Mucosa of stomach (tissue), 1 donor: Measurements from ENCODE around the gene SPRED2.
"Not testable (repeated sequence)": the region's sequence is repeated elsewhere in the genome, so short reads cannot be mapped to it uniquely, and the experiment has no call there.

ENCODE experiments used
- H3K27me3 ChIP-seq: one replicate; pipeline ENCODE4 v1.7.0; 2013; ENCODE audit warnings: mild to moderate bottlenecking, low read length; ENCODE audit not compliant: control insufficient read depth, insufficient read depth
- H3K36me3 ChIP-seq: one replicate; pipeline ENCODE4 v1.7.0; 2013; ENCODE audit warnings: low read length; ENCODE audit not compliant: control insufficient read depth, insufficient read depth
- H3K4me1 ChIP-seq: one replicate; pipeline ENCODE4 v1.7.0; 2013; ENCODE audit warnings: mild to moderate bottlenecking, low read length; ENCODE audit not compliant: control insufficient read depth, insufficient read depth
- H3K4me3 ChIP-seq: one replicate; pipeline ENCODE4 v1.7.0; 2013; ENCODE audit warnings: low read length
- H3K9ac ChIP-seq: one replicate; pipeline ENCODE4 v1.7.0; 2013; ENCODE audit warnings: mild to moderate bottlenecking, low read length, moderate library complexity
- H3K9me3 ChIP-seq: one replicate; pipeline ENCODE4 v1.7.0; 2013; ENCODE audit warnings: mild to moderate bottlenecking, low read length, moderate library complexity; ENCODE audit not compliant: control insufficient read depth
- donor health status: Pancreatic carcinoma.

Gene SPRED2

GRCh38 chr2:65319072-65319673 is 113.2 kb downstream of the SPRED2 start:
- Histone ChIP-seq H3K9me3 (no peaks in the 10 kb centered on the region), H3K27me3 (no peaks in the 10 kb centered on the region), H3K4me3 (no peak overlapping the region), H3K4me1 (peaks cover 10% of the 10 kb centered on the region), H3K36me3 (no peaks in the 10 kb centered on the region), H3K9ac (no peak overlapping the region)

DNA sequence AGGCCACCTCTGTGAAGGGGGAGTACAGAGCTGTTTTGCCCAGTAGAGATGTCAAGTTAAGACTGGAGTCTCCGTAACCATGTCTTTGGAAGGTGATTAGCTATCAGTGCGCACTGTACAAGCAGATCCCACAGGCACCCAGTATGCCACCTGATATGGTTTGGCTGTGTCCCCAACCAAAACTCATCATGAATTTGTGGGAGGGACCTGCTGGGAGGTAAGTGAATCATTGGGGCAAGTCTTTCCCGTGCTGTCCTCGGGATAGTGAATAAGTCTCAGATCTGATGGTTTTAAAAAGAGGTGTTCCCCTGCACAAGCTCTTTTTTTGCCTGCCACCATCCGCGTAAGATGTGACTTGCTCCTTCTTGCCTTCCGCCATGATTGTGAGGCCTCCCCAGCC is 114.6 kb downstream of the SPRED2 start:
- peaks cover 10% of the 10 kb centered on the region for H3K4me1 ChIP-seq
- no peaks in the 10 kb centered on the region for H3K27me3 ChIP-seq

DNA sequence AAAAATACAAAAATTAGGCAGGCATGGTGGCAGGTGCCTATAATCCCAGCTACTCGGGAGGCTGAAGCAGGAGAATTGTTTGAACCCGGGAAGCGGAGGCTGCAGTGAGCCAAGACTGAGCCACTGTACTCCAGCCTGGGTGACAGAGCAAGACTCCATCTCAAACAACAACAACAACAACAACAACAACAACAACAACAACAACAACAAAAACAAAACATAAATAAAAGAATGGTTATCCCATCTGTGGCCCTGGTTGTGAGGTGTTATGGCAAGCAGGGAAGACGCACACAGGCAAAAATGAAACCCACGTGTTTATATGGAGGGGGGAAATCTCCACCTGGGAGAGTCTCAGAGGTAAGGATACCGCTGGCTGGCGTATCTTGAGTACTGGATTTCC is 115.0 kb downstream of the SPRED2 start:
- not testable (repeated sequence) for H3K4me3 ChIP-seq, H3K9ac ChIP-seq, H3K27me3 ChIP-seq, H3K36me3 ChIP-seq, H3K9me3 ChIP-seq
- H3K4me1 ChIP-seq = peaks cover 10% of the 10 kb centered on the region

More for the DNA sequence above, 114.6 kb downstream of the SPRED2 start:
- no peaks in the 10 kb centered on the region for H3K9me3 ChIP-seq
- no peaks in the 10 kb centered on the region for H3K36me3 ChIP-seq
- no peak overlapping the region for H3K9ac ChIP-seq
- H3K4me3 ChIP-seq = no peak overlapping the region

DNA sequence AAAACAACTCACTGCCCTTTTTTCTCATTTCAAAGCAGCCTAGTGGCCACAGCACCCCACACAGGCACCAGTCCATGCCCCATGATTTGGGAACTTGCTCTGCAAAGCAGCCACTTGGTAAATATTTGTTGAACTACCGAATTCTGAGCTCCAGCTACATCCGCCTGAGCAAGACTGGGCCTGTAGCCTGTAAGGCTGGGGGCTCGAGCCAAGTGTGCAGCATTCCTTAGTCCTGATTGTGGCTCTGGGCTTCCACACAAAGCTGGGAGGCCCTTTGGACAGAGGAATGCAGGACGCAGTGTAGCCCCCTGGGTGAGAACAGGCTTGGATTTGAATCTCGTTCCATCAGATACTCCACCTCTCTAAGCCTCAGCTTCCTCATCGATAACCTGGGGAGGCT is 116.3 kb downstream of the SPRED2 start:
- Histone ChIP-seq H3K27me3 (no peaks in the 10 kb centered on the region), H3K9me3 (no peaks in the 10 kb centered on the region), H3K9ac (no peak overlapping the region), H3K4me1 (peaks cover 10% of the 10 kb centered on the region), H3K4me3 (no peak overlapping the region), H3K36me3 (peaks cover 6% of the 10 kb centered on the region)

DNA sequence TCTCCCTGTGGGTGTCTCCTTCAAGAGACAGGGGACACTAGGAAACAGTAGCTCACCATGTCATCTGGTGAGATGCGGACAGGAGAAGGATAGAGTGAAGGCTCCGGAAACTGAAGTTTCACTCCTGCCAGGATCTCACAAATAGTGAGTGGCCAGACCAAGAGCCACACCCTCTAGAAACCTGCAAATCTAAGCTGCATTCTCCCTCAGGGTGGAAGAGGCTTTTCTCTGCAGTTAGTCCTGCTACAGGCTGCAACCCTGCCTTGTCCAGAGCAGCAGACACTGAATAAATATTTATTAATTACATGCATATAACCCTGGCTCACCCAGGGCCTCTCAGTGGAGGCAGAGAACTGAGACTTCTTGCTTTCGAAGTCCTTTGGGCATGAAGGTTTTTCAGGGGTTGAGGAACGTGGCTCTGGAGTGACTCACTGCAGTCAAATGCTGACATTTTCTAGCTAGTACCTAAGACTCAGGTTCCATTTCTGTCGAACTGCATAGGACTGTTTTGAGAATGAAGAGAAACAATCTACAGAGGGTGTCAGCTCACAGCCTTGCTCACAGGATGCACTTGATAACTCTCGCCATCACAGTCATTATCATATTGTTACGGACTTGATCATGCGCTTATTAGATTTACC is 117.5 kb downstream of the SPRED2 start:
- H3K27me3 ChIP-seq = no peaks in the 10 kb centered on the region
- H3K9me3 ChIP-seq = no peaks in the 10 kb centered on the region
- no peak overlapping the region for H3K9ac ChIP-seq
- no peak overlapping the region for H3K4me3 ChIP-seq
- peaks cover 10% of the 10 kb centered on the region for H3K4me1 ChIP-seq
- H3K36me3 ChIP-seq = peaks cover 8% of the 10 kb centered on the region

DNA sequence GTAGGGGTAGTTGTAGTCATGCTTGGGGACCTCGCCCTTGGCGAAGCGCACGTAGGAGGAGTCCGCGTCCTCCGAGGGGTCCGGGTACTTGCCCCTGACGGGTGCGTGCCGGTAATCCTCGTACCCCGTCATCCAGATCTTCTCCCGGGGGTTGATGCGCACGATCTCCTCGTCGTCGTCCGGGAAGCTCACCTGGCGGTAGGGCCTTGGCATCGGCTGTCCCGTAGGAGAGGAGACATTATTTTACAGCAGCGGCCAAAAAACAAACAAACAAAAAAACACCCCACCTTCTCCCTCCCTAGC is 118.5 kb downstream of the SPRED2 start:
- Histone ChIP-seq H3K9me3 (no peaks in the 10 kb centered on the region), H3K9ac (no peak overlapping the region), H3K36me3 (peaks cover 8% of the 10 kb centered on the region), H3K4me3 (no peak overlapping the region), H3K4me1 (peaks cover 10% of the 10 kb centered on the region), H3K27me3 (no peaks in the 10 kb centered on the region)

GRCh38 chr2:65313126-65313953 is 119.1 kb downstream of the SPRED2 start:
- Histone ChIP-seq H3K9ac (no peak overlapping the region), H3K36me3 (peaks cover 8% of the 10 kb centered on the region), H3K4me1 (peaks cover 10% of the 10 kb centered on the region), H3K4me3 (no peak overlapping the region), H3K27me3 (no peaks in the 10 kb centered on the region), H3K9me3 (no peaks in the 10 kb centered on the region)

GRCh38 chr2:65311596-65311995 is 120.8 kb downstream of the SPRED2 start:
- Histone ChIP-seq H3K27me3 (no peaks in the 10 kb centered on the region), H3K36me3 (peaks cover 8% of the 10 kb centered on the region), H3K4me3 (no peak overlapping the region), H3K4me1 (peaks cover 6% of the 10 kb centered on the region), H3K9ac (no peak overlapping the region), H3K9me3 (no peaks in the 10 kb centered on the region)

DNA sequence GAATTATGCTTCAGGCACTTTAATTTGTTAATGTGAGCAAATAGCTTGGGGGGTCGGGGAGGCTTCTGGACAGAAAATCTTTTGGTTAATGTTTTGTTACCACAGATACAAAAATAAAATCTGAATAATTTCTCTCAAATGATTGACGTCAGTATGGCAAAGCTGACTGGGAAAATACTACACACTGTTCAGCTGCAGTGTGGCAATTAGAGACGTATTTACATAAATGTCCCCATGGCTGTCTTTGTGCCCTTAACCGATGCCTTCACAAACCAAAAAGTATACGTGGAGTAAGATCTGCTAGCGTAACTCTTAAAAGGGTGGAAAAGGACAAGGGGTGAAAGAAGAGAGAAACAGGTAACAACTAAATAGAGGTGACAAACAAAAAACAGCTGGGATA is 121.3 kb downstream of the SPRED2 start:
- H3K4me1 ChIP-seq = peaks cover under 1% of the 10 kb centered on the region
- H3K4me3 ChIP-seq = no peak overlapping the region
- peaks cover 8% of the 10 kb centered on the region for H3K36me3 ChIP-seq

GRCh38 chr2:65309699-65310098 is 122.7 kb downstream of the SPRED2 start:
- H3K36me3 ChIP-seq = peaks cover 8% of the 10 kb centered on the region
- H3K27me3 ChIP-seq = no peaks in the 10 kb centered on the region
- no peak overlapping the region for H3K4me3 ChIP-seq
- no peak overlapping the region for H3K9ac ChIP-seq
- H3K9me3 ChIP-seq = no peaks in the 10 kb centered on the region
- no peaks in the 10 kb centered on the region for H3K4me1 ChIP-seq

More for the DNA sequence above, 121.3 kb downstream of the SPRED2 start:
- H3K27me3 ChIP-seq = no peaks in the 10 kb centered on the region
- H3K9ac ChIP-seq = no peak overlapping the region
- H3K9me3 ChIP-seq = no peaks in the 10 kb centered on the region

GRCh38 chr2:65305934-65306333 is 126.5 kb downstream of the SPRED2 start:
- Histone ChIP-seq H3K9me3 (no peaks in the 10 kb centered on the region), H3K4me3 (no peak overlapping the region), H3K36me3 (peaks cover under 1% of the 10 kb centered on the region), H3K9ac (no peak overlapping the region), H3K27me3 (no peaks in the 10 kb centered on the region), H3K4me1 (peaks cover 9% of the 10 kb centered on the region)
